Natural killer cell (primary cell): ENCODE measurements around the gene COX7A1. TPM values are rescaled to one million over a fixed set of nuclear protein-coding genes. Genes with fewer than 3 reads are reported as not detected.
"Not testable (repeated sequence)": the region's sequence is repeated elsewhere in the genome, so short reads cannot be mapped to it uniquely, and the experiment has no call there.

Source experiments
- ATAC-seq, 3 donors: fragments of 150-1000 bp in 2 of 3; fragments of 200-7000 bp in 1 of 3; cut with Tn5 transposase; 1 replicate in 1 of 3; 2 replicates in 2 of 3; pipeline ENCODE4 v1.10.0; 2021; ENCODE audit warnings: mild to moderate bottlenecking in 2 of 3, moderate library complexity in 2 of 3
- DNase-seq, 2 donors: peaks; one replicate each; pipeline versions ENCODE4 v3.0.0 to v3.0.0-alpha.2; 2013 to 2021; ENCODE audit warnings: mixed read lengths in 1 of 2
- H3K27ac ChIP-seq: one replicate; pipeline ENCODE4 v1.5.1; 2013; ENCODE audit warnings: mild to moderate bottlenecking, low read length
- H3K27me3 ChIP-seq: one replicate; pipeline ENCODE4 v1.6.1; 2013; ENCODE audit warnings: low read length; ENCODE audit not compliant: control insufficient read depth, insufficient read depth
- H3K36me3 ChIP-seq: one replicate; pipeline ENCODE4 v1.6.1; 2013; ENCODE audit warnings: low read length; ENCODE audit not compliant: control insufficient read depth, insufficient read depth
- H3K4me1 ChIP-seq: one replicate; pipeline ENCODE4 v1.6.1; 2013; ENCODE audit warnings: low read length; ENCODE audit not compliant: control insufficient read depth, insufficient read depth
- H3K4me3 ChIP-seq: one replicate; pipeline ENCODE4 v1.5.1; 2013; ENCODE audit warnings: low read length
- H3K9me3 ChIP-seq: one replicate; pipeline ENCODE4 v1.6.1; 2013; ENCODE audit warnings: low read length; ENCODE audit not compliant: control insufficient read depth, insufficient read depth
- H3K27ac Mint-ChIP-seq, 2 donors: one replicate each; pipeline ENCODE4 v1.8.0; 2022; ENCODE audit warnings: mild to moderate bottlenecking in 2 of 2, mixed read lengths in 2 of 2, moderate library complexity in 1 of 2
- H3K27me3 Mint-ChIP-seq, 2 donors: one replicate each; pipeline ENCODE4 v1.8.0; 2022; ENCODE audit warnings: low read depth in 2 of 2, mixed read lengths in 2 of 2
- H3K36me3 Mint-ChIP-seq: one replicate; pipeline ENCODE4 v1.8.0; 2022; ENCODE audit warnings: mixed read lengths
- H3K4me1 Mint-ChIP-seq, 2 donors: one replicate each; pipeline ENCODE4 v1.8.0; 2022; ENCODE audit warnings: mixed read lengths in 2 of 2
- H3K4me3 Mint-ChIP-seq: one replicate; pipeline ENCODE4 v1.8.0; 2022; ENCODE audit warnings: mild to moderate bottlenecking, moderate library complexity, mixed read lengths
- H3K9me3 Mint-ChIP-seq, 2 donors: one replicate each; pipeline ENCODE4 v1.8.0; 2022; ENCODE audit warnings: mixed read lengths in 2 of 2
- WGBS: methylation state at CpG from one replicate; pipeline ENCODE4 v1.1.7; 2013; ENCODE audit warnings: missing lambda C conversion rate; ENCODE audit not compliant: insufficient coverage; 5-methylcytosine and 5-hydroxymethylcytosine counted together
- intact Hi-C: fragments of 100-400 bp; cut with micrococcal nuclease; formaldehyde crosslinking; loops from one replicate; pipeline ENCODE4 v1.14.2; 2022
- total RNA-seq, 4 donors: library from RNA; stranded (reverse); fragments of 120-200 nt in 1 of 4; gene quantifications; one replicate each; pipeline versions ENCODE4 v1.2.3 to v1.2.4, GENCODE V29; 2013 to 2022
- TF ChIP-seq, protein P1 (sequence below): fragments of 200-600 bp; IDR thresholded peaks from one replicate; pipeline ENCODE4 v1.8.0; 2022; ENCODE audit warnings: antibody characterized with exemption

COX7A1 gene
- total RNA-seq, 3 donors from 2014 or later (not counting 1 experiment from before 2014, with no cell fraction given) = not detected

DNA sequence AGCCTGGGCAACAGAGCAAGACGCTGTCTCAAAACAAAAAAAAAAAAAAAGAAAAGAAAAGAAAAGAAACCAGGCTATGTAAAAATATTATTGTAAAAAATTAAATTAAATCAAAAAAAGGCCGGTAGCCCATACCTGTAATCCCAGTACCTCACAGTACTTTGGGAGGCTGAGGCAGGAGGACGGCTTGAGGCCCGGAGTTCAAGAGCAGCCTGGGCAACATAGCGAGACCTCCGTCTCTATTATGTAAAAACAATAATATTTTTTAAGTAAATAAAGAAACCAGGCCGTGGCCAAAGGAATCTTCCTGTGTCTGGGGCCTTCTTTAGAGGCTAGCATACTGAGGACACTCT is 13.2 kb downstream of the COX7A1 start:
- H3K36me3 Mint-ChIP-seq = no peaks in the 10 kb centered on the region
- H3K9me3 Mint-ChIP-seq = no peaks in the 10 kb centered on the region
- peaks cover 17 to 29% of the 10 kb centered on the region in 2 donors for H3K4me1 Mint-ChIP-seq
- peaks cover 19% of the 10 kb centered on the region for H3K4me1 ChIP-seq
- H3K27me3 ChIP-seq = no peaks in the 10 kb centered on the region
- DNase-seq (no peak), ATAC-seq (no peak)
- intact Hi-C loops = no loop called here
- H3K27me3 Mint-ChIP-seq = no peaks in the 10 kb centered on the region
- peak overlapping the region; percentile 88 to 90 for H3K27ac Mint-ChIP-seq
- no peaks in the 10 kb centered on the region for H3K9me3 ChIP-seq
- H3K4me3 Mint-ChIP-seq = peak overlapping the region; percentile 96
- peak overlapping the region; percentile 94 for H3K4me3 ChIP-seq
- H3K27ac ChIP-seq = peak overlapping the region; percentile 76
- 0% methylated on average over 1 of the region's 7 CpGs for WGBS
- H3K36me3 ChIP-seq = peaks cover 15% of the 10 kb centered on the region
- TF ChIP-seq, protein P1, sequence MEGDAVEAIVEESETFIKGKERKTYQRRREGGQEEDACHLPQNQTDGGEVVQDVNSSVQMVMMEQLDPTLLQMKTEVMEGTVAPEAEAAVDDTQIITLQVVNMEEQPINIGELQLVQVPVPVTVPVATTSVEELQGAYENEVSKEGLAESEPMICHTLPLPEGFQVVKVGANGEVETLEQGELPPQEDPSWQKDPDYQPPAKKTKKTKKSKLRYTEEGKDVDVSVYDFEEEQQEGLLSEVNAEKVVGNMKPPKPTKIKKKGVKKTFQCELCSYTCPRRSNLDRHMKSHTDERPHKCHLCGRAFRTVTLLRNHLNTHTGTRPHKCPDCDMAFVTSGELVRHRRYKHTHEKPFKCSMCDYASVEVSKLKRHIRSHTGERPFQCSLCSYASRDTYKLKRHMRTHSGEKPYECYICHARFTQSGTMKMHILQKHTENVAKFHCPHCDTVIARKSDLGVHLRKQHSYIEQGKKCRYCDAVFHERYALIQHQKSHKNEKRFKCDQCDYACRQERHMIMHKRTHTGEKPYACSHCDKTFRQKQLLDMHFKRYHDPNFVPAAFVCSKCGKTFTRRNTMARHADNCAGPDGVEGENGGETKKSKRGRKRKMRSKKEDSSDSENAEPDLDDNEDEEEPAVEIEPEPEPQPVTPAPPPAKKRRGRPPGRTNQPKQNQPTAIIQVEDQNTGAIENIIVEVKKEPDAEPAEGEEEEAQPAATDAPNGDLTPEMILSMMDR = no peak

DNA sequence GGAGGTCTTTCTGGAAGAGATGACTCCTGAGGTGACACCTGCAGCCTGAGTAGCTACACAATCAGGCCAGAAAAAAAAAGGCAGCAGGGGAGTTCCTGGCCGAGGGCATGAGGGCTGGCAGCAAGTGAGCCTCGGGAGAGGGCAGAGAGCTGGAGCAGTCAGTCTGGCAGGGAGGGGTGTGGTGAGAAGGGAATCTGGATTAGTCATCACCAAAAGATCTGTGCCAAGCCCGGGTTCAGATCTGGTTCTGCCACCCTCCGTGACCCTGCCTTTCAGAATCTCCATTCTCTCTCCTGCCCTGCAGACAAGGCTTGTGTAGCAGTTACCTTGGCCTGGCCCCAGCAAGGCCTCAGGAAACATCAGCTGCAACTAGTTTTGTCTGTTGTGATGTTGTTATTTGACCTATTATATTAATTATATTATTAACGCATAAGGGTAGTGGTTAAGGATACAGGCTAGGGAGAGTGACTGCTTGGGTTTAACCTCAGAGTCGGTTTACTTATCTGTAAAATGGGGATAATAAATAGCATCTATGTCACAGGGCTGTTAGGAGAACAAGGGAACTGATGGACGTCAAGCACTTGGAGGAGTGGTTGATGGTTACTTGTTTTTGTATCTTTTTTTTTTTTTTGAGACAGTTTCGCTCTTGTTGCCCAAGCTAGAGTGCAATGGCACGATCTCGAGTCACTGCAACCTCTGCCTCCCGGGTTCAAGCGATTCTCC is 15.1 kb downstream of the COX7A1 start:
- no peak overlapping the region for H3K27ac ChIP-seq
- H3K9me3 Mint-ChIP-seq = no peaks in the 10 kb centered on the region
- H3K27me3 ChIP-seq = no peaks in the 10 kb centered on the region
- no peak overlapping the region for H3K4me3 Mint-ChIP-seq
- TF ChIP-seq, protein P1 = no peak
- peaks cover 32% of the 10 kb centered on the region for H3K4me1 ChIP-seq
- H3K27me3 Mint-ChIP-seq = no peaks in the 10 kb centered on the region
- peaks cover 16 to 31% of the 10 kb centered on the region in 2 donors for H3K4me1 Mint-ChIP-seq
- no peaks in the 10 kb centered on the region for H3K9me3 ChIP-seq
- ATAC-seq = no peak
- intact Hi-C loops = no loop called here
- DNase-seq = no peak
- no peak overlapping the region for H3K4me3 ChIP-seq
- peak overlapping the region in 1 of 2 donors; percentile 27 for H3K27ac Mint-ChIP-seq
- WGBS = 79% methylated on average over 11 of the region's 12 CpGs
- H3K36me3 ChIP-seq = peaks cover 4% of the 10 kb centered on the region
- H3K36me3 Mint-ChIP-seq = no peaks in the 10 kb centered on the region

DNA sequence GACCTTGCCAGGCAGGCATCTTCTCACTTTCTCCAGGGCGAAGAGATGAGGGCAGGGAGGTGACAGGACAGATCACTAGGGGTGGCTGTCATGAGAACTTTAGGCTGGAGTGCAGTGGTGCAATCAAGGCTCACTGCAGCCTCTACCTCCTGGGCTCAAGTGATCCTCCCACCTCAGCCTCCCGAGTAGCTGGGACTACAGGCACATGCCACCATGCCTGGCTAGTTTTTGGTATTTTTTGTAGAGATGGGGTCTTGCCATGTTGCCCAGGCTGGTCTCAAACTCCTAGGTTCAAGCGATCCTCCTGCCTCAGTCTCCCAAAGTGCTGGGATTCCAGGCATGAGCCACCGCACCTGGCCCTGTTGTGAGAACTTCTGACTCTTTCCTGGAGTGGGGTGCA is 17.4 kb downstream of the COX7A1 start:
- peaks cover 36% of the 10 kb centered on the region for H3K4me1 ChIP-seq
- H3K27ac Mint-ChIP-seq, H3K9me3 ChIP-seq, ATAC-seq, intact Hi-C loops, H3K36me3 Mint-ChIP-seq, H3K27me3 ChIP-seq, H3K4me3 ChIP-seq, H3K4me3 Mint-ChIP-seq, DNase-seq, H3K9me3 Mint-ChIP-seq, H3K27ac ChIP-seq, H3K27me3 Mint-ChIP-seq, H3K36me3 ChIP-seq: not testable (repeated sequence)
- 93% methylated on average over 4 of the region's 4 CpGs for WGBS
- peaks cover 15 to 31% of the 10 kb centered on the region in 2 donors for H3K4me1 Mint-ChIP-seq

DNA sequence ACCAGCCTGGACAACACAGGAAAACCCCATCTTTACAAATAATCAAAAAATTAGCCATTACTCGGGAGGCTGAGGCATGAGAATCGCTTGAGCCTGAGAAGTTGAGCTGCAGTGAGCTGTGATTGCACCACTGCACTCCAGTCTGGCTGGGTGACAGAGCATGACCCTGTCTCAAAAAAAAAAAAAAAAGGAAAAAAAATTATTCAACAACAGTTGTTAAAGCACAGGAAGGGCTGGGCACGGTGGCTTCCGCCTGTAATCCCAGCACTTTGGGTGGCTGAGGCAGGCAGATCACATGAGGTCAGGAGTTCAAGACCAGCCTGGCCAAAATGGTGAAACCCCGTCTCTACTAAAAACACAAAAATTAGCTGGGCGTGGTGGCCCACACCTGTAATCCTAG is 21.0 kb downstream of the COX7A1 start:
- H3K4me1 ChIP-seq = peaks cover 47% of the 10 kb centered on the region
- 57% methylated on average over 6 of the region's 6 CpGs for WGBS

More for the DNA sequence above, 21.0 kb downstream of the COX7A1 start:
- intact Hi-C loops, H3K9me3 Mint-ChIP-seq, H3K9me3 ChIP-seq, H3K27me3 ChIP-seq, H3K36me3 Mint-ChIP-seq, H3K4me3 ChIP-seq, H3K36me3 ChIP-seq, H3K27me3 Mint-ChIP-seq: not testable (repeated sequence)
- H3K4me1 Mint-ChIP-seq = peaks cover 27 to 38% of the 10 kb centered on the region in 2 donors
- H3K4me3 Mint-ChIP-seq = peak overlapping the region; percentile 35
- ATAC-seq (peak in 2 of 3 donors; percentile 16 to 31), DNase-seq (peak; percentile 21 to 31)
- H3K27ac ChIP-seq = peak overlapping the region; percentile 46
- H3K27ac Mint-ChIP-seq = peak overlapping the region; percentile 82 to 88
